ENCODE measurements around the gene NAGS. TPM values are rescaled to one million over a fixed set of nuclear protein-coding genes. Genes with fewer than 3 reads are reported as not detected.
"Not testable (repeated sequence)": the region's sequence is repeated elsewhere in the genome, so short reads cannot be mapped to it uniquely, and the experiment has no call there.

The NAGS gene
- total RNA-seq (3.5 TPM), polyA plus RNA-seq (ENCODE audit: insufficient read depth, low read depth, low replicate concordance) (8.7 TPM)
- long read RNA-seq, donor 1, partial matches to known transcripts, result 0 of 1 reads
- long read RNA-seq, donor 1, other reads (novel, unspliced or antisense), result 0 of 1 reads
- long read RNA-seq, donor 2, result 0 reads
- long read RNA-seq, donor 3, result 0 reads
- long read RNA-seq, donor 4, result 0 reads
- long read RNA-seq, donor 5, result 0 reads
- long read RNA-seq, donor 6, result 0 reads
- long read RNA-seq, donor 7, partial matches to known transcripts, result 7 of 12 reads
- long read RNA-seq, donor 7, other reads (novel, unspliced or antisense), result 4 of 12 reads
- long read RNA-seq, donor 8, result 0 reads
- long read RNA-seq, donor 9, result 0 reads
- long read RNA-seq, donor 10, result 0 reads

- Histone ChIP-seq H3K9ac (ENCODE audit: low read length in 3 of 3) (peak within 1 kb of the TSS in 1 of 3 donors; percentile 19), H3K36me3 (ENCODE audit: control insufficient read depth in 2 of 3, insufficient read depth in 3 of 3, low read length in 3 of 3) (peaks cover 0 to 5% (median 3%) of the 10 kb centered on the region in 3 donors), H3K4me3 (ENCODE audit: low read length in 3 of 3) (peak within 1 kb of the TSS in 2 of 3 donors; percentile 50 to 75), H3K9me3 (ENCODE audit: control insufficient read depth in 2 of 3, insufficient read depth in 1 of 3, low read length in 3 of 3) (no peaks in the 10 kb centered on the region), H3K27ac (ENCODE audit: low read depth in 2 of 2, low read length in 2 of 2) (peak within 1 kb of the TSS; percentile 14 to 57), H3K4me1 (ENCODE audit: control insufficient read depth in 2 of 3, insufficient read depth in 2 of 3, low read depth in 1 of 3, low read length in 3 of 3) (peaks cover 0 to 31% (median 0%) of the 10 kb centered on the region in 3 donors), H3K27me3 (ENCODE audit: control insufficient read depth, insufficient read depth, low read length) (peaks cover 8% of the 10 kb centered on the region)
- FAIRE-seq, result no peak
- DNase-seq, result peak in 4 of 5 donors; percentile 24 to 87 (median 62)
- TF ChIP-seq, protein P1, sequence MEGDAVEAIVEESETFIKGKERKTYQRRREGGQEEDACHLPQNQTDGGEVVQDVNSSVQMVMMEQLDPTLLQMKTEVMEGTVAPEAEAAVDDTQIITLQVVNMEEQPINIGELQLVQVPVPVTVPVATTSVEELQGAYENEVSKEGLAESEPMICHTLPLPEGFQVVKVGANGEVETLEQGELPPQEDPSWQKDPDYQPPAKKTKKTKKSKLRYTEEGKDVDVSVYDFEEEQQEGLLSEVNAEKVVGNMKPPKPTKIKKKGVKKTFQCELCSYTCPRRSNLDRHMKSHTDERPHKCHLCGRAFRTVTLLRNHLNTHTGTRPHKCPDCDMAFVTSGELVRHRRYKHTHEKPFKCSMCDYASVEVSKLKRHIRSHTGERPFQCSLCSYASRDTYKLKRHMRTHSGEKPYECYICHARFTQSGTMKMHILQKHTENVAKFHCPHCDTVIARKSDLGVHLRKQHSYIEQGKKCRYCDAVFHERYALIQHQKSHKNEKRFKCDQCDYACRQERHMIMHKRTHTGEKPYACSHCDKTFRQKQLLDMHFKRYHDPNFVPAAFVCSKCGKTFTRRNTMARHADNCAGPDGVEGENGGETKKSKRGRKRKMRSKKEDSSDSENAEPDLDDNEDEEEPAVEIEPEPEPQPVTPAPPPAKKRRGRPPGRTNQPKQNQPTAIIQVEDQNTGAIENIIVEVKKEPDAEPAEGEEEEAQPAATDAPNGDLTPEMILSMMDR (IDR thresholded peaks at IDR 0.05; ENCODE audit: borderline replicate concordance, extremely low read depth, insufficient read depth), result no peak
- intact Hi-C loops (cut with DNase I), result no loop called here
Measured at GRCh38 chr17:44004077-44004760, at the start of gene NAGS. TSS of gene NAGS (plus strand) at chr17:44004622. CDS start at chr17:44004664, 42 bp downstream.

- peaks cover 12% of the 10 kb centered on the region for H3K27me3 ChIP-seq (ENCODE audit: control insufficient read depth, insufficient read depth, low read length)
- no peaks in the 10 kb centered on the region for H3K36me3 ChIP-seq (ENCODE audit: control insufficient read depth in 2 of 3, insufficient read depth in 3 of 3, low read length in 3 of 3)
- peaks cover 0 to 7% (median 0%) of the 10 kb centered on the region in 3 donors for H3K4me1 ChIP-seq (ENCODE audit: control insufficient read depth in 2 of 3, insufficient read depth in 2 of 3, low read depth in 1 of 3, low read length in 3 of 3)
- TF ChIP-seq, protein P1 (IDR thresholded peaks at IDR 0.05; ENCODE audit: borderline replicate concordance, extremely low read depth, insufficient read depth), result no peak
- no peak overlapping the region for H3K4me3 ChIP-seq (ENCODE audit: low read length in 3 of 3)
- FAIRE-seq (no peak), DNase-seq (peak in 1 of 5 donors; percentile 8)
- no peaks in the 10 kb centered on the region for H3K9me3 ChIP-seq (ENCODE audit: control insufficient read depth in 2 of 3, insufficient read depth in 1 of 3, low read length in 3 of 3)
- intact Hi-C loops (cut with DNase I), result no loop called here
- no peak overlapping the region for H3K27ac ChIP-seq (ENCODE audit: low read depth in 2 of 2, low read length in 2 of 2)
- H3K9ac ChIP-seq (ENCODE audit: low read length in 3 of 3), result no peak overlapping the region
Measured at GRCh38 chr17:43956222-43956621, 48.2 kb upstream of the NAGS start.

DNA sequence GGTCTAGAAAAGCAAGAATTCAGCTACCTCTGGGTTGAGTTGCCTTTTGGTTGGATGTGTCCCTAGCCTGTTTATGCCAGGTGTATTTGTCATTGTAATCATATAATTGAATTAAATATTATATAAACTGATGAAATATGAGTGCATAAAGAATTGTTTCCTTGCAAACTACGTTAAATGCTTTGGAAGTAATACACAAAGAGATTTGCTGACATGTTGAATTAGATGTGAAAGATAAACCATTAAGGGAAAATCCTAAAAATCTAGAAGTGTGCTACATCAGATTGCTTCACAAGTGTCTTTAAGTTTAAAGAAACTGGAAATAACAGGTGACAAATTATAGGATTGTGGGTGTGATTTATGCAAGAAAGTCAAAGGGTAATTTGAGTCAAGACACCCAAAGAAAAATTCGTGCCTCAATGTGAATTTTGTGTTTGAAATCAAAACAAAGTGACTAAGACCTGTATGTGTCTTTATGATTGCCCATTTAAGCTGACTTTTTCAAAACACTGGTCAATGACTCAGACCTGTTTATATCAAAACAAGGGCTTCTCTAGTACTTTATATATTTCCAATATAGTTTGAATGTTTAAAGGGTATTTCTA lies 45.6 kb upstream of the NAGS start:
- Histone ChIP-seq H3K4me3 (ENCODE audit: low read length in 3 of 3) (no peak overlapping the region), H3K36me3 (ENCODE audit: control insufficient read depth in 2 of 3, insufficient read depth in 3 of 3, low read length in 3 of 3) (no peaks in the 10 kb centered on the region), H3K27ac (ENCODE audit: low read depth in 2 of 2, low read length in 2 of 2) (no peak overlapping the region), H3K9me3 (ENCODE audit: control insufficient read depth in 2 of 3, insufficient read depth in 1 of 3, low read length in 3 of 3) (no peaks in the 10 kb centered on the region), H3K9ac (ENCODE audit: low read length in 3 of 3) (no peak overlapping the region), H3K4me1 (ENCODE audit: control insufficient read depth in 2 of 3, insufficient read depth in 2 of 3, low read depth in 1 of 3, low read length in 3 of 3) (no peaks in the 10 kb centered on the region), H3K27me3 (ENCODE audit: control insufficient read depth, insufficient read depth, low read length) (no peaks in the 10 kb centered on the region)
- no peak for FAIRE-seq
- intact Hi-C loops (cut with DNase I), result no loop called here
- no peak for DNase-seq
- TF ChIP-seq, protein P1 (IDR thresholded peaks at IDR 0.05; ENCODE audit: borderline replicate concordance, extremely low read depth, insufficient read depth), result no peak

- H3K9me3 ChIP-seq (ENCODE audit: control insufficient read depth in 2 of 3, insufficient read depth in 1 of 3, low read length in 3 of 3); intact Hi-C loops (cut with DNase I); FAIRE-seq; DNase-seq; H3K27me3 ChIP-seq (ENCODE audit: control insufficient read depth, insufficient read depth, low read length); H3K36me3 ChIP-seq (ENCODE audit: control insufficient read depth in 2 of 3, insufficient read depth in 3 of 3, low read length in 3 of 3); H3K9ac ChIP-seq (ENCODE audit: low read length in 3 of 3); H3K27ac ChIP-seq (ENCODE audit: low read depth in 2 of 2, low read length in 2 of 2); H3K4me3 ChIP-seq (ENCODE audit: low read length in 3 of 3); H3K4me1 ChIP-seq (ENCODE audit: control insufficient read depth in 2 of 3, insufficient read depth in 2 of 3, low read depth in 1 of 3, low read length in 3 of 3): not testable (repeated sequence)
Measured at GRCh38 chr17:43961292-43961691, 43.1 kb upstream of the NAGS start.

Measured in kidney (tissue), 22 donors.